ENCODE measurements around the gene MAPT.

The MAPT gene

GRCh38 chr17:45992175-45992574 is 97.8 kb downstream of the MAPT start:
- H3K9me3 ChIP-seq (ENCODE audit: control insufficient read depth in 5 of 5, low read length in 5 of 5), result no peaks in the 10 kb centered on the region
- H3K9ac ChIP-seq (ENCODE audit: low read length in 5 of 5), result no peak overlapping the region
- no peaks in the 10 kb centered on the region for H3K36me3 ChIP-seq (ENCODE audit: control insufficient read depth in 5 of 5, insufficient read depth in 5 of 5, low read length in 5 of 5)

DNA sequence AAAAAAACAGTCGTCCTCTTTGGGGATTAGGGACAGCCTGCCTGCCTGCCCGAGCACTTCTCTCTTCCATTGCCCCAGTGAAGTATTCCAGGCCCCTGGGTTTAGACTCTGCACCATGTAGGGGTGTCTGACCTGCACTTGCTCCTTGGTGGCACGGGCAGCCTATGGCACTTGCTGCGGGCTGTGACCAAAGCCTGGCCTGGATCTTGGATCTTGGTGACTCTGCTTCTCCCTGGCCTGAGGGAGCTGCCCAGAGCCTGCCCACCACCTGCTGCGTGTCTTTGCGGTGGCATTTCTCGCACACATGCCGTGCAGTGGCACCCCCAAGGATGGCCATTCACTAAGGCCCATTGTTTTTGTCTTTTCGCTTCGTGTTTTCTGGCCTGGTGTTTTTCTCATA is 98.5 kb downstream of the MAPT start:
- Histone ChIP-seq H3K4me1 (ENCODE audit: control insufficient read depth in 5 of 5, insufficient read depth in 5 of 5, low read length in 5 of 5) (peaks cover 0 to 14% (median 10%) of the 10 kb centered on the region in 5 donors), H3K9ac (ENCODE audit: low read length in 5 of 5) (no peak overlapping the region), H3K4me3 (ENCODE audit: low read depth in 1 of 5, low read length in 5 of 5) (no peak overlapping the region), H3K27ac (ENCODE audit: low read depth, low read length) (no peak overlapping the region), H3K9me3 (ENCODE audit: control insufficient read depth in 5 of 5, low read length in 5 of 5) (no peaks in the 10 kb centered on the region), H3K36me3 (ENCODE audit: control insufficient read depth in 5 of 5, insufficient read depth in 5 of 5, low read length in 5 of 5) (no peaks in the 10 kb centered on the region), H3K27me3 (ENCODE audit: control insufficient read depth in 5 of 5, insufficient read depth in 4 of 5, low read length in 5 of 5) (no peaks in the 10 kb centered on the region)

More at GRCh38 chr17:45992175-45992574, 97.8 kb downstream of the MAPT start:
- Histone ChIP-seq H3K4me1 (ENCODE audit: control insufficient read depth in 5 of 5, insufficient read depth in 5 of 5, low read length in 5 of 5) (peaks cover 0 to 14% (median 10%) of the 10 kb centered on the region in 5 donors), H3K27me3 (ENCODE audit: control insufficient read depth in 5 of 5, insufficient read depth in 4 of 5, low read length in 5 of 5) (no peaks in the 10 kb centered on the region), H3K4me3 (ENCODE audit: low read depth in 1 of 5, low read length in 5 of 5) (no peak overlapping the region), H3K27ac (ENCODE audit: low read depth, low read length) (no peak overlapping the region)

DNA sequence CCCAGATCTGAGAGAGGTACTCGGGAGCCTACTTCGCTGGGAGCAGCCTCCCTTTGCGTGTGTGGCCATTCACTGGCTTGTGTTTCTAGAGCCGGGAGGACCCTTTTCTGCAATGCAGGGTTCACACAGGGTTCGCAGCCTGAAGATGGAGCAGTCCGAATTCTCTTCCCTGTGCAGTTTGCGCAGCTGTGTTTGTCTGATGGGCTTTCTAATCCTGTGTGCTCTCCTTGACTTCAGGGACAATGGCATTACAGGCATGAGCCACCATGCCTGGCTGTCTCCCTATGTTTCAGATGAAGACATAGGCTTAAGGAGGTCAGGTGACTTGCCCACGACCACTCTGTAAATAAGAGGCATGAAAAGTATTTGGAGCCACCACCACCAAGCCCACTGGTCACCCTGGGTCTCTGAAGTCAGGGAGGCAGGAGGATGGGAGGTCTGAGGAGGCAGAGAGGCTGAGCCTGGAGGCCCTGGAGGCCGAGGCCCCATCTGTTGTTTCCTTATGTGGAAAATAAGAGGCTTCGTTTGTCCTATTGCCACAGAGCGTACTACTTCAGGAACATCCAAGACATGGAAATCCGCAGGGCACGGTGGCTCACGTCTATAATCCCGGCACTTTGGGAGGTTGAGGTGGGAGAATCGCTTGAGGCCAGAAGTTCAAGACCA is 99.7 kb downstream of the MAPT start:
- Histone ChIP-seq H3K36me3 (ENCODE audit: control insufficient read depth in 5 of 5, insufficient read depth in 5 of 5, low read length in 5 of 5) (no peaks in the 10 kb centered on the region), H3K4me3 (ENCODE audit: low read depth in 1 of 5, low read length in 5 of 5) (no peak overlapping the region), H3K9ac (ENCODE audit: low read length in 5 of 5) (no peak overlapping the region), H3K27ac (ENCODE audit: low read depth, low read length) (no peak overlapping the region), H3K4me1 (ENCODE audit: control insufficient read depth in 5 of 5, insufficient read depth in 5 of 5, low read length in 5 of 5) (peaks cover 0 to 23% (median 15%) of the 10 kb centered on the region in 5 donors), H3K27me3 (ENCODE audit: control insufficient read depth in 5 of 5, insufficient read depth in 4 of 5, low read length in 5 of 5) (no peaks in the 10 kb centered on the region), H3K9me3 (ENCODE audit: control insufficient read depth in 5 of 5, low read length in 5 of 5) (no peaks in the 10 kb centered on the region)

- Histone ChIP-seq H3K4me1 (ENCODE audit: control insufficient read depth in 5 of 5, insufficient read depth in 5 of 5, low read length in 5 of 5) (peaks cover 0 to 30% (median 20%) of the 10 kb centered on the region in 5 donors), H3K9me3 (ENCODE audit: control insufficient read depth in 5 of 5, low read length in 5 of 5) (no peaks in the 10 kb centered on the region), H3K27me3 (ENCODE audit: control insufficient read depth in 5 of 5, insufficient read depth in 4 of 5, low read length in 5 of 5) (no peaks in the 10 kb centered on the region), H3K9ac (ENCODE audit: low read length in 5 of 5) (no peak overlapping the region), H3K27ac (ENCODE audit: low read depth, low read length) (no peak overlapping the region), H3K36me3 (ENCODE audit: control insufficient read depth in 5 of 5, insufficient read depth in 5 of 5, low read length in 5 of 5) (no peaks in the 10 kb centered on the region), H3K4me3 (ENCODE audit: low read depth in 1 of 5, low read length in 5 of 5) (no peak overlapping the region)
These were observed 100.6 kb downstream of the MAPT start for GRCh38 chr17:45994987-45995386.

- Histone ChIP-seq H3K27me3 (ENCODE audit: control insufficient read depth in 5 of 5, insufficient read depth in 4 of 5, low read length in 5 of 5) (no peaks in the 10 kb centered on the region), H3K9ac (ENCODE audit: low read length in 5 of 5) (peak overlapping the region in 1 of 5 donors; percentile 47), H3K36me3 (ENCODE audit: control insufficient read depth in 5 of 5, insufficient read depth in 5 of 5, low read length in 5 of 5) (no peaks in the 10 kb centered on the region)
These were observed 101.4 kb downstream of the MAPT start for GRCh38 chr17:45995627-45996270.

GRCh38 chr17:45996282-45996937 is 102.1 kb downstream of the MAPT start:
- no peak overlapping the region for H3K27ac ChIP-seq (ENCODE audit: low read depth, low read length)

More at GRCh38 chr17:45995627-45996270, 101.4 kb downstream of the MAPT start:
- Histone ChIP-seq H3K27ac (ENCODE audit: low read depth, low read length) (no peak overlapping the region), H3K4me1 (ENCODE audit: control insufficient read depth in 5 of 5, insufficient read depth in 5 of 5, low read length in 5 of 5) (peaks cover 0 to 30% (median 20%) of the 10 kb centered on the region in 5 donors), H3K9me3 (ENCODE audit: control insufficient read depth in 5 of 5, low read length in 5 of 5) (no peaks in the 10 kb centered on the region), H3K4me3 (ENCODE audit: low read depth in 1 of 5, low read length in 5 of 5) (peak overlapping the region in 1 of 5 donors; percentile 22)

DNA sequence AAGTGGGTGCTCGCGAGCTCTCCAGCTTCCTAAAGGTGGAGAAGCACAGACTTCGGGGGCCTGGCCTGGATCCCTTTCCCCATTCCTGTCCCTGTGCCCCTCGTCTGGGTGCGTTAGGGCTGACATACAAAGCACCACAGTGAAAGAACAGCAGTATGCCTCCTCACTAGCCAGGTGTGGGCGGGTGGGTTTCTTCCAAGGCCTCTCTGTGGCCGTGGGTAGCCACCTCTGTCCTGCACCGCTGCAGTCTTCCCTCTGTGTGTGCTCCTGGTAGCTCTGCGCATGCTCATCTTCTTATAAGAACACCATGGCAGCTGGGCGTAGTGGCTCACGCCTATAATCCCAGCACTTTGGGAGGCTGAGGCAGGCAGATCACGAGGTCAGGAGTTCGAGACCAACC is 102.8 kb downstream of the MAPT start:
- H3K9me3 ChIP-seq (ENCODE audit: control insufficient read depth in 5 of 5, low read length in 5 of 5), result no peaks in the 10 kb centered on the region
- H3K27me3 ChIP-seq (ENCODE audit: control insufficient read depth in 5 of 5, insufficient read depth in 4 of 5, low read length in 5 of 5), result no peaks in the 10 kb centered on the region
- H3K4me3 ChIP-seq (ENCODE audit: low read depth in 1 of 5, low read length in 5 of 5), result no peak overlapping the region
- no peaks in the 10 kb centered on the region for H3K36me3 ChIP-seq (ENCODE audit: control insufficient read depth in 5 of 5, insufficient read depth in 5 of 5, low read length in 5 of 5)
- H3K27ac ChIP-seq (ENCODE audit: low read depth, low read length), result no peak overlapping the region
- H3K4me1 ChIP-seq (ENCODE audit: control insufficient read depth in 5 of 5, insufficient read depth in 5 of 5, low read length in 5 of 5), result peaks cover 0 to 30% (median 20%) of the 10 kb centered on the region in 5 donors
- H3K9ac ChIP-seq (ENCODE audit: low read length in 5 of 5), result no peak overlapping the region

More at GRCh38 chr17:45996282-45996937, 102.1 kb downstream of the MAPT start:
- Histone ChIP-seq H3K9me3 (ENCODE audit: control insufficient read depth in 5 of 5, low read length in 5 of 5) (no peaks in the 10 kb centered on the region), H3K36me3 (ENCODE audit: control insufficient read depth in 5 of 5, insufficient read depth in 5 of 5, low read length in 5 of 5) (no peaks in the 10 kb centered on the region), H3K4me1 (ENCODE audit: control insufficient read depth in 5 of 5, insufficient read depth in 5 of 5, low read length in 5 of 5) (peaks cover 0 to 30% (median 20%) of the 10 kb centered on the region in 5 donors), H3K4me3 (ENCODE audit: low read depth in 1 of 5, low read length in 5 of 5) (no peak overlapping the region), H3K9ac (ENCODE audit: low read length in 5 of 5) (no peak overlapping the region), H3K27me3 (ENCODE audit: control insufficient read depth in 5 of 5, insufficient read depth in 4 of 5, low read length in 5 of 5) (no peaks in the 10 kb centered on the region)

DNA sequence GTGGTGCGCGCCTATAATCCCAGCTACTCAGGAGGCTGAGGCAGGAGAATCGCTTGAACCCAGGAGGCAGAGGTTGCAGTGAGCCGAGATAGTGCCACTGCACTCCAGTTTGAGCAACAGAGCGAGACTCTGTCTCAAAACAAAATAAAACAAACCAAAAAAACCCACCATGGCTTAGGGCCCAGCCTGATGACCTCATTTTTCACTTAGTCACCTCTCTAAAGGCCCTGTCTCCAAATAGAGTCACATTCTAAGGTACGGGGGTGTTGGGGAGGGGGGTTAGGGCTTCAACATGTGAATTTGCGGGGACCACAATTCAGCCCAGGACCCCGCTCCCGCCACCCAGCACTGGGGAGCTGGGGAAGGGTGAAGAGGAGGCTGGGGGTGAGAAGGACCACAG is 103.3 kb downstream of the MAPT start:
- Histone ChIP-seq H3K27ac (ENCODE audit: low read depth, low read length) (no peak overlapping the region), H3K36me3 (ENCODE audit: control insufficient read depth in 5 of 5, insufficient read depth in 5 of 5, low read length in 5 of 5) (no peaks in the 10 kb centered on the region), H3K9me3 (ENCODE audit: control insufficient read depth in 5 of 5, low read length in 5 of 5) (no peaks in the 10 kb centered on the region), H3K9ac (ENCODE audit: low read length in 5 of 5) (no peak overlapping the region), H3K4me1 (ENCODE audit: control insufficient read depth in 5 of 5, insufficient read depth in 5 of 5, low read length in 5 of 5) (peaks cover 0 to 30% (median 21%) of the 10 kb centered on the region in 5 donors), H3K4me3 (ENCODE audit: low read depth in 1 of 5, low read length in 5 of 5) (no peak overlapping the region), H3K27me3 (ENCODE audit: control insufficient read depth in 5 of 5, insufficient read depth in 4 of 5, low read length in 5 of 5) (no peaks in the 10 kb centered on the region)

DNA sequence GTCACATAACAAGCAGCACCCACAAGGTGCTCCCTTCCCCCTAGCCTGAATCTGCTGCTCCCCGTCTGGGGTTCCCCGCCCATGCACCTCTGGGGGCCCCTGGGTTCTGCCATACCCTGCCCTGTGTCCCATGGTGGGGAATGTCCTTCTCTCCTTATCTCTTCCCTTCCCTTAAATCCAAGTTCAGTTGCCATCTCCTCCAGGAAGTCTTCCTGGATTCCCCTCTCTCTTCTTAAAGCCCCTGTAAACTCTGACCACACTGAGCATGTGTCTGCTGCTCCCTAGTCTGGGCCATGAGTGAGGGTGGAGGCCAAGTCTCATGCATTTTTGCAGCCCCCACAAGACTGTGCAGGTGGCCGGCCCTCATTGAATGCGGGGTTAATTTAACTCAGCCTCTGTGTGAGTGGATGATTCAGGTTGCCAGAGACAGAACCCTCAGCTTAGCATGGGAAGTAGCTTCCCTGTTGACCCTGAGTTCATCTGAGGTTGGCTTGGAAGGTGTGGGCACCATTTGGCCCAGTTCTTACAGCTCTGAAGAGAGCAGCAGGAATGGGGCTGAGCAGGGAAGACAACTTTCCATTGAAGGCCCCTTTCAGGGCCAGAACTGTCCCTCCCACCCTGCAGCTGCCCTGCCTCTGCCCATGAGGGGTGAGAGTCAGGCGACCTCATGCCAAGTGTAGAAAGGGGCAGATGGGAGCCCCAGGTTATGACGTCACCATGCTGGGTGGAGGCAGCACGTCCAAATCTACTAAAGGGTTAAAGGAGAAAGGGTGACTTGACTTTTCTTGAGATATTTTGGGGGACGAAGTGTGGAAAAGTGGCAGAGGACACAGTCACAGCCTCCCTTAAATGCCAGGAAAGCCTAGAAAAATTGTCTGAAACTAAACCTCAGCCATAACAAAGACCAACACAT is 104.9 kb downstream of the MAPT start, which contains the start of gene STH:
STH (plus strand) TSS at position 264 of the 913 bp plus-strand sequence; CDS start at position 294, 30 bp downstream.
- no peak within 1 kb of the TSS for H3K27ac ChIP-seq (ENCODE audit: low read depth, low read length)
- H3K9ac ChIP-seq (ENCODE audit: low read length in 5 of 5), result peak within 1 kb of the TSS in 2 of 5 donors; percentile 8 to 33
- no peaks in the 10 kb centered on the region for H3K27me3 ChIP-seq (ENCODE audit: control insufficient read depth in 5 of 5, insufficient read depth in 4 of 5, low read length in 5 of 5)
- H3K9me3 ChIP-seq (ENCODE audit: control insufficient read depth in 5 of 5, low read length in 5 of 5), result no peaks in the 10 kb centered on the region
- no peak within 1 kb of the TSS for H3K4me3 ChIP-seq (ENCODE audit: low read depth in 1 of 5, low read length in 5 of 5)
- H3K4me1 ChIP-seq (ENCODE audit: control insufficient read depth in 5 of 5, insufficient read depth in 5 of 5, low read length in 5 of 5), result peaks cover 2 to 39% (median 30%) of the 10 kb centered on the region in 5 donors
- H3K36me3 ChIP-seq (ENCODE audit: control insufficient read depth in 5 of 5, insufficient read depth in 5 of 5, low read length in 5 of 5), result no peaks in the 10 kb centered on the region

Data from subcutaneous abdominal adipose tissue (tissue), 5 donors.